Right lobe of liver (tissue), 6 donors: ENCODE measurements around the gene RNF121. TPM values are rescaled to one million over a fixed set of nuclear protein-coding genes. Genes with fewer than 3 reads are reported as not detected.

Source experiments
- ATAC-seq, 4 donors: fragments of 200-7000 bp; cut with Tn5 transposase; one replicate each; pipeline ENCODE4 v1.9.1; 2020; ENCODE audit warnings: mild to moderate bottlenecking in 4 of 4, moderate library complexity in 4 of 4
- DNase-seq, 3 donors: peaks; one replicate each; pipeline ENCODE4 v3.0.0-alpha.2; 2020
- H3K27ac ChIP-seq, 3 donors: fragments of 200-600 bp; one replicate each; pipeline ENCODE4 v1.8.0; 2022
- H3K27me3 ChIP-seq, 2 donors: fragments of 200-600 bp; one replicate each; pipeline ENCODE4 v1.8.0; 2022
- H3K36me3 ChIP-seq, 4 donors: fragments of 200-600 bp; sonication (generic) in 1 of 4; one replicate each; pipeline versions ENCODE4 v1.5.1 to v1.8.0; 2017 to 2022; ENCODE audit warnings: control low read depth in 1 of 4
- H3K4me1 ChIP-seq, 4 donors: fragments of 200-600 bp; sonication (generic) in 1 of 4; one replicate each; pipeline versions ENCODE4 v1.5.1 to v1.8.0; 2017 to 2022; ENCODE audit warnings: control low read depth in 1 of 4
- H3K4me3 ChIP-seq, 3 donors: fragments of 200-600 bp; one replicate each; pipeline ENCODE4 v1.8.0; 2022
- H3K9me3 ChIP-seq, 4 donors: fragments of 200-600 bp; sonication (generic) in 1 of 4; one replicate each; pipeline versions ENCODE4 v1.5.1 to v1.8.0; 2017 to 2022; ENCODE audit warnings: control low read depth in 1 of 4
- CTCF ChIP-seq, 4 donors: fragments of 200-600 bp in 3 of 4; fragments of 450-650 bp in 1 of 4; IDR thresholded peaks; one replicate each; pipeline versions ENCODE4 v1.5.1 to v1.8.0; 2016 to 2022; ENCODE audit warnings: antibody characterized with exemption in 4 of 4, mild to moderate bottlenecking in 2 of 4
- POLR2A ChIP-seq: fragments of 450-650 bp; IDR thresholded peaks from one replicate; pipeline ENCODE4 v1.6.1; 2017; ENCODE audit warnings: antibody characterized with exemption, mild to moderate bottlenecking
- WGBS: methylation state at CpG from one replicate; pipeline ENCODE4 v1.1.6; 2018; ENCODE audit warnings: low coverage, low lambda C conversion rate; ENCODE audit not compliant: insufficient coverage; ENCODE audit errors: missing lambda C conversion rate; 5-methylcytosine and 5-hydroxymethylcytosine counted together
- intact Hi-C, 2 donors: fragments of 100-400 bp; cut with DNase I; formaldehyde crosslinking; loops; one replicate each; pipeline versions ENCODE4 v1.11.2 to v1.14.1; 2022
- total RNA-seq, 6 experiments: library from RNA; depleted of rRNA in 2 of 6; stranded (reverse); fragments of >200 nt in 2 of 6; fragmentation: NEBNext Ultra II Directional in 3 of 6; extraction: Animal tissue kit (Norgen Biotek cat#: 25700) in 3 of 6; gene quantifications; one replicate each; pipeline versions ENCODE4 v1.1.0 to v1.2.4, GENCODE V29; 2016 to 2023
- donor health status: DM: no; HTN: yes; CAD: no.
- donor health status: DM: no; HTN: no; CAD: no.
- donor health status: DM: no; HTN: no; CAD: no.
- donor health status: DM: no; HTN: yes; CAD: no.
- donor health status: DM: no; HTN: yes; CAD: no.

Gene RNF121
- total RNA-seq, 6 experiments from 2014 or later = 14.8 to 23.7 (median 18.9) TPM

GRCh38 chr11:72008728-72009127, 79.9 kb downstream of the RNF121 start:
- ATAC-seq (no peak), DNase-seq (no peak)
- TF ChIP-seq CTCF (IDR thresholded peaks at IDR 0.05) (no peak), POLR2A (no peak)
- intact Hi-C loops = no loop called here
- peaks cover 12 to 89% (median 63%) of the 10 kb centered on the region in 4 donors for H3K36me3 ChIP-seq
- no peaks in the 10 kb centered on the region for H3K9me3 ChIP-seq
- WGBS = 100% methylated on average over 1 of the region's 7 CpGs
- no peak overlapping the region for H3K4me3 ChIP-seq
- H3K27me3 ChIP-seq = no peaks in the 10 kb centered on the region
- H3K4me1 ChIP-seq = peaks cover 0 to 16% (median 5%) of the 10 kb centered on the region in 4 donors
- H3K27ac ChIP-seq = no peak overlapping the region

- Histone ChIP-seq H3K27me3 (no peaks in the 10 kb centered on the region), H3K36me3 (peaks cover 12 to 89% (median 66%) of the 10 kb centered on the region in 4 donors), H3K27ac (no peak overlapping the region), H3K9me3 (no peaks in the 10 kb centered on the region), H3K4me3 (no peak overlapping the region), H3K4me1 (peaks cover 0 to 18% (median 6%) of the 10 kb centered on the region in 4 donors)
- 86% methylated on average over 4 of the region's 6 CpGs for WGBS
- no peak for TF ChIP-seq POLR2A
- TF ChIP-seq CTCF (IDR thresholded peaks at IDR 0.05) = no peak
- no peak for DNase-seq
- ATAC-seq = no peak
- intact Hi-C loops = no loop called here
These were observed 80.3 kb downstream of the RNF121 start for GRCh38 chr11:72009156-72009555.

GRCh38 chr11:72010529-72011233, 81.8 kb downstream of the RNF121 start:
- TF ChIP-seq POLR2A (no peak), CTCF (IDR thresholded peaks at IDR 0.05) (no peak)
- intact Hi-C loops = no loop called here
- no peak overlapping the region for H3K27ac ChIP-seq
- peaks cover 4 to 88% (median 68%) of the 10 kb centered on the region in 4 donors for H3K36me3 ChIP-seq
- H3K27me3 ChIP-seq = no peaks in the 10 kb centered on the region
- no peak overlapping the region for H3K4me3 ChIP-seq
- H3K4me1 ChIP-seq = peaks cover 0 to 18% (median 6%) of the 10 kb centered on the region in 4 donors
- no peaks in the 10 kb centered on the region for H3K9me3 ChIP-seq
- no peak for ATAC-seq
- no peak for DNase-seq
- 92% methylated on average over 2 of the region's 10 CpGs for WGBS

- H3K27ac ChIP-seq = peak overlapping the region in 1 of 3 donors; percentile 15
- DNase-seq (no peak), ATAC-seq (peak in 2 of 4 donors; percentile 4 to 10)
- no peaks in the 10 kb centered on the region for H3K27me3 ChIP-seq
- H3K4me1 ChIP-seq = peaks cover 0 to 18% (median 6%) of the 10 kb centered on the region in 4 donors
- no peaks in the 10 kb centered on the region for H3K9me3 ChIP-seq
- TF ChIP-seq POLR2A (no peak), CTCF (IDR thresholded peaks at IDR 0.05) (no peak)
- no peak overlapping the region for H3K4me3 ChIP-seq
- intact Hi-C loops = no loop called here
- 20% methylated on average over 1 of the region's 5 CpGs for WGBS
- H3K36me3 ChIP-seq = peaks cover 4 to 87% (median 64%) of the 10 kb centered on the region in 4 donors
These were observed 83.3 kb downstream of the RNF121 start for GRCh38 chr11:72012091-72012630.
